Neural cell (in vitro differentiated cells): ENCODE data around the gene C22orf42.

Experiments
- CTCF ChIP-seq: fragments of 450-650 bp; IDR thresholded peaks from 2 replicates; pipeline ENCODE4 v1.5.1; 2014; ENCODE audit warnings: antibody characterized with exemption, mild to moderate bottlenecking, moderate library complexity; ENCODE audit not compliant: poor library complexity, severe bottlenecking
- EP300 ChIP-seq: fragments of 450-650 bp; conservative IDR thresholded peaks from 2 replicates; pipeline ENCODE4 v1.6.1; 2014; ENCODE audit warnings: antibody characterized with exemption, mild to moderate bottlenecking, moderate library complexity; ENCODE audit not compliant: poor library complexity, severe bottlenecking
- EZH2 ChIP-seq: fragments of 200-600, 300-800 bp; shearing (Covaris generic), sonication (generic); IDR thresholded peaks from 2 replicates; pipeline ENCODE4 v1.6.1; 2014; ENCODE audit warnings: antibody characterized with exemption, low read length, borderline replicate concordance, mild to moderate bottlenecking; ENCODE audit not compliant: insufficient read depth, poor library complexity, severe bottlenecking
- MXI1 ChIP-seq: fragments of 450-650 bp; conservative IDR thresholded peaks from 2 replicates; pipeline ENCODE4 v1.6.1; 2014; ENCODE audit warnings: antibody characterized with exemption, mild to moderate bottlenecking; ENCODE audit not compliant: poor library complexity, severe bottlenecking
- POLR2AphosphoS5 ChIP-seq: IDR thresholded peaks from 2 replicates; pipeline ENCODE4 v1.6.1; 2012
- RAD21 ChIP-seq: fragments of 450-650 bp; conservative IDR thresholded peaks from 2 replicates; pipeline ENCODE4 v1.6.1; 2014; ENCODE audit warnings: antibody characterized with exemption, mild to moderate bottlenecking, moderate library complexity
- REST ChIP-seq: IDR thresholded peaks from 2 replicates; pipeline ENCODE4 v1.6.1; 2012; ENCODE audit warnings: borderline replicate concordance
- SMC3 ChIP-seq: fragments of 450-650 bp; conservative IDR thresholded peaks from 2 replicates; pipeline ENCODE4 v1.6.1; 2014; ENCODE audit warnings: antibody characterized with exemption, mild to moderate bottlenecking, moderate library complexity; ENCODE audit not compliant: poor library complexity
- TAF1 ChIP-seq: IDR thresholded peaks from 2 replicates; pipeline ENCODE4 v1.6.1; 2012; ENCODE audit warnings: low read depth

- TF ChIP-seq EZH2, result no peak
- no peak for TF ChIP-seq CTCF
- TF ChIP-seq RAD21, result no peak
- TF ChIP-seq REST, result no peak
- TF ChIP-seq EP300, result no peak
- no peak for TF ChIP-seq TAF1
- no peak for TF ChIP-seq MXI1
- TF ChIP-seq POLR2AphosphoS5, result no peak
- TF ChIP-seq SMC3, result no peak
These were observed 24.5 kb upstream of the C22orf42 start for GRCh38 chr22:32183625-32184024.
